ENCODE results near the gene HIVEP3. TPM values are rescaled to one million over a fixed set of nuclear protein-coding genes. Genes with fewer than 3 reads are reported as not detected.

The HIVEP3 gene
- total RNA-seq, 2 experiments from 2014 or later = 18.6 to 20.4 TPM

DNA sequence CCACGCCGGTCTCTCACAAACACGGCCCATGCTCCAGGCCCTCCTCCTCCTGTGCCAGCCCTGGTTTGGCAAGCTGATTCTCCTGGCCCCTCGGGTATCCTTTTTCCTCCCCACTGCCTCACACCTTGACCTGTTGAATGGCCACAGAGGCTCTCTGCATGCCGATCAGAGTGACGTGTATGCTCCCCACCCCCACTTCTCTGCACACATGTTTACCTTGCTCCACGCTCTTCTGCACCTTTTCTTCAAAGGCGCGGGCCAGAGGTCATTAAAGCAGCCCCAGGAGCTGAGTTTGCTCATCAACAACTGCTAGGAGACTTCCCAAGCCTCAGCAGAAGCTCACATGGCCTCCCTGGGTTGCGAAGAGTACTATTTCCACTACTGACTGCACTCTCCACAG lies 295.0 kb downstream of the HIVEP3 start:
- intact Hi-C loops (cut with micrococcal nuclease) = no loop called here
- ChIA-PET CTCF (interaction anchor here (0.7 to 1.5 kb wide), 4 partner anchors 10 to 238 kb away, joined by 3 to 4 read pairs (median 3); no protein-coding TSS in a partner anchor), POLR2A (interaction anchor here (1.0 kb wide), 1 partner anchor 16 kb away, joined by 3 read pairs; no protein-coding TSS in a partner anchor)
- TF ChIP-seq, protein P1, sequence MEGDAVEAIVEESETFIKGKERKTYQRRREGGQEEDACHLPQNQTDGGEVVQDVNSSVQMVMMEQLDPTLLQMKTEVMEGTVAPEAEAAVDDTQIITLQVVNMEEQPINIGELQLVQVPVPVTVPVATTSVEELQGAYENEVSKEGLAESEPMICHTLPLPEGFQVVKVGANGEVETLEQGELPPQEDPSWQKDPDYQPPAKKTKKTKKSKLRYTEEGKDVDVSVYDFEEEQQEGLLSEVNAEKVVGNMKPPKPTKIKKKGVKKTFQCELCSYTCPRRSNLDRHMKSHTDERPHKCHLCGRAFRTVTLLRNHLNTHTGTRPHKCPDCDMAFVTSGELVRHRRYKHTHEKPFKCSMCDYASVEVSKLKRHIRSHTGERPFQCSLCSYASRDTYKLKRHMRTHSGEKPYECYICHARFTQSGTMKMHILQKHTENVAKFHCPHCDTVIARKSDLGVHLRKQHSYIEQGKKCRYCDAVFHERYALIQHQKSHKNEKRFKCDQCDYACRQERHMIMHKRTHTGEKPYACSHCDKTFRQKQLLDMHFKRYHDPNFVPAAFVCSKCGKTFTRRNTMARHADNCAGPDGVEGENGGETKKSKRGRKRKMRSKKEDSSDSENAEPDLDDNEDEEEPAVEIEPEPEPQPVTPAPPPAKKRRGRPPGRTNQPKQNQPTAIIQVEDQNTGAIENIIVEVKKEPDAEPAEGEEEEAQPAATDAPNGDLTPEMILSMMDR (IDR thresholded peaks at IDR 0.05) = no peak
- H3K4me3 Mint-ChIP-seq = no peak overlapping the region
- peak overlapping the region; percentile 51 for H3K27ac Mint-ChIP-seq
- no peak for ATAC-seq
- no peak for DNase-seq
- no peaks in the 10 kb centered on the region for H3K9me3 Mint-ChIP-seq
- peaks cover 48% of the 10 kb centered on the region for H3K36me3 Mint-ChIP-seq (ENCODE audit: low read depth)
- H3K27me3 Mint-ChIP-seq = no peaks in the 10 kb centered on the region
- peaks cover 55% of the 10 kb centered on the region for H3K4me1 Mint-ChIP-seq (ENCODE audit: low read depth)

DNA sequence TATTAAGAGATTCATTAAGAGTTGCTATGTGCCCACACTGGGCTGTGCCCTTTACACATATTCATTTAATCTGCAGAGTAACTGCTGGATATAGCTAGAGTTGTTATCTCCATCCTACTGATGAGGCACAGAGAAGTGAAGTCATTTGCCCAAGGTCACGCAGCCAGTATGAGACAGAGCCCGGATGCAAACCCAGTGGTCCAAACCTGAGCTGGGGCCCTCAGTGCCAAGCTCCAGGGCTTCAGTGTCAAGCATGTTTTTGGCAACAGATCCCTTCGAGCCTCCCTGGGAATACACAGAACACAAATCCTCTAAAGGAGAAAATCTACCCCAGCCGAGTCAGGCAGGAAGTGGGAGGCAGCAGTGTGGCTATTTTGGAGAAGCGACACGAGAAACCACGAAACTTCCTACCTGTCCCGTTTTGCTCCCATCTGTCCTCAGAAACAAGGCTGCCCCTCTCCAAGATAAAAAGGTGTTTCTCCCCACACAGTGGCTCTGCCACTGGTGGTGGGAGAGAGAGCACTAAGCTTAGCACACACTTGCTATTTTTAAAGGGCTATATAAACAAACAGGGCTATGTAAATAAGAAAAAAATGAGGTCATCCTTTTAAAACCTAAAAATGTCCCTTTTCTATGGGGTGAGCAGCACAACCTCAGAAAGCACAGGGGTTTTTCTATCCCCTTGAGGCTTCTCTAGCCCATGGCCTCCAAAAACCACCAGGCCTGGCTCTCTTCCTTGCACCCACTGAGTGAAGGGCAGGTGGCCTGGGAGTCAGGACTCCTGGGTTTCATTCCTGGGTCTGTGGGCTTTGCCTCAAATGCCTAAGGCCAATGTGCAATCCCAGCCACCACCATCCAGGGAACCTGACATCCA lies 295.6 kb downstream of the HIVEP3 start:
- Mint-ChIP-seq H3K27me3 (no peaks in the 10 kb centered on the region), H3K4me1 (ENCODE audit: low read depth) (peaks cover 50% of the 10 kb centered on the region), H3K9me3 (no peaks in the 10 kb centered on the region), H3K36me3 (ENCODE audit: low read depth) (peaks cover 44% of the 10 kb centered on the region), H3K4me3 (no peak overlapping the region), H3K27ac (peak overlapping the region; percentile 46)
- ChIA-PET CTCF (interaction anchor here (1.3 to 1.5 kb wide), 2 partner anchors 10 to 238 kb away, joined by 3 to 4 read pairs; no protein-coding TSS in a partner anchor), POLR2A (no interaction called here)
- ATAC-seq (no peak), DNase-seq (no peak)
- TF ChIP-seq, protein P1 (IDR thresholded peaks at IDR 0.05) = no peak
- intact Hi-C loops (cut with micrococcal nuclease) = no loop called here

DNA sequence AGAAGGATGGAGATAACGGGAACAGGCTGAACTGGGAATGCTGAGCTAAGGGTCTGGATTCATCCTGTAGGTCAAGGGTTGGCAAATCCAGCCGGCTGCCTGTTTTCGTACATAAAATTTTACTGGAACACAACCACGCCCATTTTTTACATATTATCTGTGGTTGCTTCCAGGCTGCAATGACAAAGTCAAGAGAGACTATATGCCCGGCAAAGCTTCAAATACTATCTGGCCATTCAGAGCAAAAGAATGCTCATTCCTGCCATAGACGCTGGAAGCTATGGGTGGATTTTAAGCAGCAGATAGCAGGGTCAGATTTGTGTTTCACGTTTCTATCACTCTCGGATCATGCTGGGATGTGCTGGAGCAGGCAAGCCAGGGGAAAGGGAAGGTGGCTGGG lies 296.3 kb downstream of the HIVEP3 start:
- DNase-seq = no peak
- Mint-ChIP-seq H3K27ac (peak overlapping the region; percentile 46), H3K9me3 (no peaks in the 10 kb centered on the region), H3K27me3 (no peaks in the 10 kb centered on the region), H3K4me3 (no peak overlapping the region), H3K4me1 (ENCODE audit: low read depth) (peaks cover 43% of the 10 kb centered on the region), H3K36me3 (ENCODE audit: low read depth) (peaks cover 45% of the 10 kb centered on the region)
- TF ChIP-seq, protein P1 (IDR thresholded peaks at IDR 0.05) = no peak
- CTCF ChIA-PET = interaction anchor here (1.5 kb wide), 1 partner anchor 11 kb away, joined by 4 read pairs; no protein-coding TSS in a partner anchor
- intact Hi-C loops (cut with micrococcal nuclease) = no loop called here
- POLR2A ChIA-PET = no interaction called here
- no peak for ATAC-seq

DNA sequence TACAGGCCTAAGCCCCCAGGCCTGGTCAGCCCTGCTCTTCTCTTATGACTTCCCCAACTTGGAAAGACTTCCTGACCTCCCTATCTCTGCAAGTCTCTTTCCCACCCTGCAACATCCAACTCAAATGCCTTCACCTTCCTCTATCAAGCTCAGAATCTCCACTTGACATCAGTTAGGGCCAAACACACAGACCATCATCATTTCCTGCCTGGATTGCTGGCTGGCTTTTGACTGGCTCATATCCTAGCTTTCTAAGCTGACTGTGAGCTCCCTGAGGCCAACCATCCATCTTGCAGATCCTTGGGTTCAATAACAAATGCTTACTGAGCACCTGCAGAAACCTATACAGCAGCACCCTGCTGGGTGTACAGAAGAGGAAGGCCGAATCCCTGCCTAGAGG lies 296.9 kb downstream of the HIVEP3 start:
- Mint-ChIP-seq H3K36me3 (ENCODE audit: low read depth) (peaks cover 46% of the 10 kb centered on the region), H3K4me3 (no peak overlapping the region), H3K4me1 (ENCODE audit: low read depth) (peaks cover 37% of the 10 kb centered on the region), H3K9me3 (no peaks in the 10 kb centered on the region), H3K27ac (no peak overlapping the region), H3K27me3 (no peaks in the 10 kb centered on the region)
- no peak for DNase-seq
- CTCF ChIA-PET = no interaction called here
- intact Hi-C loops (cut with micrococcal nuclease) = no loop called here
- TF ChIP-seq, protein P1 (IDR thresholded peaks at IDR 0.05) = no peak
- no peak for ATAC-seq
- POLR2A ChIA-PET = no interaction called here

DNA sequence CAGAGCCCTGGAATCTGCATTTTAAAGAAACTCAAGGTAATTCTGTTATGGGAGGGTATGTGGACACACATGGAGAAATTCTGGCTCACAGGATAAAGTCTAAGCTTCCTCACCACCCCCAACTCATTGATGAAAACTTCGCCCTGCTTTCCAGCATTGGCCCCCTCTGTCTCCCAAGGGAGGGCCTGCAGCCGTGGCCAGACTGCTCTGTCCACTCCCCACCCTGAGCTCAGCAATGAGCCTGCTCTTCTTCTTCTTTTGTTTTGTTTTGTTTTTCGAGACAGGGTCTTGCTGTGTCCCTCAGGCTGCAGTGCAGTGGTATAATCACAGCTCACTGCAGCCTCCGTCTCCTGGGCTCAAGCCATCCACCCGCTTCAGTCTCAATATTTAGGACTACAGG lies 297.5 kb downstream of the HIVEP3 start:
- no peak for ATAC-seq
- ChIA-PET POLR2A (no interaction called here), CTCF (no interaction called here)
- Mint-ChIP-seq H3K4me1 (ENCODE audit: low read depth) (peaks cover 32% of the 10 kb centered on the region), H3K27me3 (no peaks in the 10 kb centered on the region), H3K9me3 (no peaks in the 10 kb centered on the region), H3K4me3 (no peak overlapping the region), H3K27ac (no peak overlapping the region), H3K36me3 (ENCODE audit: low read depth) (peaks cover 43% of the 10 kb centered on the region)
- TF ChIP-seq, protein P1 (IDR thresholded peaks at IDR 0.05) = no peak
- intact Hi-C loops (cut with micrococcal nuclease) = no loop called here
- no peak for DNase-seq
